ENCODE data around the gene GPR17.

GPR17 gene

GRCh38 chr2:127685410-127686080 is 39.6 kb downstream of the GPR17 start:
- ATAC-seq = no peak
- no peak overlapping the region for H3K27ac Mint-ChIP-seq
- no peaks in the 10 kb centered on the region for H3K9me3 Mint-ChIP-seq
- peaks cover 8% of the 10 kb centered on the region for H3K27me3 Mint-ChIP-seq
- H3K4me1 Mint-ChIP-seq = peaks cover 13% of the 10 kb centered on the region
- H3K4me3 Mint-ChIP-seq = no peak overlapping the region
- no peaks in the 10 kb centered on the region for H3K36me3 Mint-ChIP-seq

DNA sequence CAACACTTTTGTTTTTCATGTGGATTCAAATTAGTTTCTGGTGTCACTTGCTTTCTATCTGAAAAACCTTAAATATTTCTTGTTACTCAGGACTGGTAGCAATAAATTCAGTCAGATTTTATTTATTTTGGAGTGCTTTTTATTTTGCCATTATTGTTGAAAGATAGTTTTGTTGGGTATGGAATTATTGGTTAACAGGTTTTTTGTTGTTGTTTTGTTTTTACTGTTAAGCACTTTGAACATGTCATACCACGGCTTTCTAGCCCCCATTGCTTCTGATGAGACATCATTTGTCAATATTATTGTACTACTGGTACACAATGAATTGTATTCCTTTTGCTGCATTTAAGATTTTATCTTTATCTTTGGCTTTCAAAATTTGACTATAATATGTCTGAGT is 42.5 kb downstream of the GPR17 start:
- Mint-ChIP-seq H3K4me3 (no peak overlapping the region), H3K27me3 (no peaks in the 10 kb centered on the region), H3K27ac (no peak overlapping the region), H3K9me3 (peaks cover 12% of the 10 kb centered on the region), H3K36me3 (peaks cover 17% of the 10 kb centered on the region), H3K4me1 (no peaks in the 10 kb centered on the region)
- no peak for ATAC-seq

GRCh38 chr2:127690696-127691095 is 44.7 kb downstream of the GPR17 start:
- H3K9me3 Mint-ChIP-seq = peaks cover 12% of the 10 kb centered on the region

GRCh38 chr2:127694986-127695385 is 49.0 kb downstream of the GPR17 start:
- Mint-ChIP-seq H3K9me3 (peaks cover 12% of the 10 kb centered on the region), H3K4me3 (no peak overlapping the region), H3K36me3 (peaks cover 27% of the 10 kb centered on the region), H3K27ac (no peak overlapping the region), H3K4me1 (peaks cover 1% of the 10 kb centered on the region), H3K27me3 (no peaks in the 10 kb centered on the region)
- no peak for ATAC-seq

More at GRCh38 chr2:127690696-127691095, 44.7 kb downstream of the GPR17 start:
- no peak overlapping the region for H3K4me3 Mint-ChIP-seq
- H3K36me3 Mint-ChIP-seq = peaks cover 17% of the 10 kb centered on the region
- no peak for ATAC-seq
- no peaks in the 10 kb centered on the region for H3K4me1 Mint-ChIP-seq
- no peak overlapping the region for H3K27ac Mint-ChIP-seq
- no peaks in the 10 kb centered on the region for H3K27me3 Mint-ChIP-seq

GRCh38 chr2:127695491-127696472 is 49.8 kb downstream of the GPR17 start:
- no peak for ATAC-seq
- peaks cover 12% of the 10 kb centered on the region for H3K9me3 Mint-ChIP-seq
- peaks cover 9% of the 10 kb centered on the region for H3K4me1 Mint-ChIP-seq
- no peak overlapping the region for H3K27ac Mint-ChIP-seq
- H3K27me3 Mint-ChIP-seq = no peaks in the 10 kb centered on the region
- H3K4me3 Mint-ChIP-seq = no peak overlapping the region
- peaks cover 25% of the 10 kb centered on the region for H3K36me3 Mint-ChIP-seq

DNA sequence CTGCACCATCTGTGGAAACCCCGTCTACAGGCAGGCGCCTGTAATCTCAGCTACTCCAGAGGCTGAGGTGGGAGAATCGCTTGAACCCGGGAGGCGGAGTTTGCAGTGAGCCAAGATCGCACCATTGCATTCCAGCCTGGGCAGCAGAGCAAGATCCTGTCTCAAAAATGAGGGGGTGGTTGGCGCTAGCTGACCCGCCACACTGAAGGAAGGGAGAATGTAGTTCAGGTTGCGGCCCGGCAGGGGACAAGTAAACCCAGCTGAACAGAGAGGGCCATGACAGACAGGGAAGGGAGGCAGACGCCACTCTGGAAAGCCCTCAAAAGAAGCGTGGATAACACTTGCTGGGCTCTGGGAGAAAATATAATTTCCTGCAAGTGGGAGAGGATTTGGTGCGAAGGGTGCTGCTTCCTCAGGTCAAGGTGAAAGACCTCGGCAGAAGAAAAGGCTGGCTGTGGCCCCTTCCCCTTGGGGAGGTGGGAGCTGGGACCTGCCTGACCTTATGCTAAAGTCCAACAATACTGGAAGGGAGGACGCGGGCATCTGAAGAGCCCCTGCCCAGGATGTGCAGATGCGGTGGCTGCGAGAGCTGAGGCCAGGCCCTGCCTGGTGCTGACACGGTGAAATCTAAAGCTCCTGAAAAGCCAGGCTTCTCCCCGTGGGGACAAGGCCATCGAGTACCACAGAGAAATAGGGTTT is 51.7 kb downstream of the GPR17 start:
- H3K4me1 Mint-ChIP-seq = peaks cover 19% of the 10 kb centered on the region
- H3K27ac Mint-ChIP-seq = peak overlapping the region; percentile 28
- H3K36me3 Mint-ChIP-seq = peaks cover 10% of the 10 kb centered on the region
- no peaks in the 10 kb centered on the region for H3K27me3 Mint-ChIP-seq
- H3K4me3 Mint-ChIP-seq = no peak overlapping the region
- no peak for ATAC-seq
- no peaks in the 10 kb centered on the region for H3K9me3 Mint-ChIP-seq

DNA sequence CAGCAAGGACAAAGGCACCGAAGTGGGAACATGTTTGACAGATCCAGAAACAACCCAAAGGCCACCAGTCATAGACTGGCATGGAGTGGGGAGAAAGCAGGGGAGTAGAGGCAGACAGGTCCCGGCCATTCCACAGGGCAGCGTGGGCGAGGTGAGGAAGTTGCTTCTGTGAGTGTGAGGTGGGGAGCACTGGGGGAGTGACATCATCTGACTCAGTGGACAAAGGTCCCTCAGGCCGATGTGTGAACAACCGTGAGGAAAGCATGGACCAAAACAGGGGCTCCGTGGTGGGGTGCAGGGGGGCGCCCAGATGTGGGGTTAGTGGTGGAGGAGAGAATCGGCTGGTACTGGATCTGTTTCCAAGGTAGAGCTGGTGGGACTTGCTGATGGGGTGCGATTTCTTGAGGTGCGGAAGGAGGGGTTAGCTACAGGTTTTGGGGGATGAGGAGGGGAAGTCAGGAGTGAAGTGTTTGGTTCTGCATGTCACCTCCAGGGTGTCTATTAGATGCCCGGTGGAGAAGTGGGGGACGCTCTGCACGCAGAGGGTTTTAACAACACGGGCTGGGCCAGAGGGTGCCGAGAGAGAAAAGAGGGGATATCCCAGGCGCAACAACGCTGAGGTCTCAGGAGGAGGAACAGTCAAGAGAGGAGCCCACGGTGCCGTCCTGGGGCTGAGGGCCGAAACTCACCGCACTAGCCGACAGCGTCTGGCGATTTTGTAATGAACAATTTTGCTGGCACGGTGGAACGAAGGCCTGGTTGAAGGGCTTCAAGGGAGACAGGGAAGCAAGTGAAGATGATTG is 52.8 kb downstream of the GPR17 start:
- Mint-ChIP-seq H3K27me3 (no peaks in the 10 kb centered on the region), H3K4me1 (peaks cover 22% of the 10 kb centered on the region), H3K27ac (peak overlapping the region; percentile 64), H3K4me3 (no peak overlapping the region), H3K9me3 (no peaks in the 10 kb centered on the region), H3K36me3 (peaks cover 10% of the 10 kb centered on the region)
- ATAC-seq = no peak

GRCh38 chr2:127700527-127701192 is 54.7 kb downstream of the GPR17 start:
- Mint-ChIP-seq H3K27ac (peak overlapping the region; percentile 99), H3K9me3 (no peaks in the 10 kb centered on the region), H3K4me1 (peaks cover 37% of the 10 kb centered on the region), H3K27me3 (no peaks in the 10 kb centered on the region), H3K4me3 (peak overlapping the region; percentile 87), H3K36me3 (peaks cover 20% of the 10 kb centered on the region)
- ATAC-seq = peak; percentile 82

- Mint-ChIP-seq H3K4me3 (peak within 1 kb of the TSS; percentile 87), H3K4me1 (peaks cover 37% of the 10 kb centered on the region)
- ATAC-seq = peak; percentile 89
These were observed 55.3 kb downstream of the GPR17 start, which contains the start of gene SFT2D3 for GRCh38 chr2:127701193-127701650. Gene SFT2D3 (plus strand): TSS chr2:127701497. CDS start chr2:127701529, 32 bp downstream.

DNA sequence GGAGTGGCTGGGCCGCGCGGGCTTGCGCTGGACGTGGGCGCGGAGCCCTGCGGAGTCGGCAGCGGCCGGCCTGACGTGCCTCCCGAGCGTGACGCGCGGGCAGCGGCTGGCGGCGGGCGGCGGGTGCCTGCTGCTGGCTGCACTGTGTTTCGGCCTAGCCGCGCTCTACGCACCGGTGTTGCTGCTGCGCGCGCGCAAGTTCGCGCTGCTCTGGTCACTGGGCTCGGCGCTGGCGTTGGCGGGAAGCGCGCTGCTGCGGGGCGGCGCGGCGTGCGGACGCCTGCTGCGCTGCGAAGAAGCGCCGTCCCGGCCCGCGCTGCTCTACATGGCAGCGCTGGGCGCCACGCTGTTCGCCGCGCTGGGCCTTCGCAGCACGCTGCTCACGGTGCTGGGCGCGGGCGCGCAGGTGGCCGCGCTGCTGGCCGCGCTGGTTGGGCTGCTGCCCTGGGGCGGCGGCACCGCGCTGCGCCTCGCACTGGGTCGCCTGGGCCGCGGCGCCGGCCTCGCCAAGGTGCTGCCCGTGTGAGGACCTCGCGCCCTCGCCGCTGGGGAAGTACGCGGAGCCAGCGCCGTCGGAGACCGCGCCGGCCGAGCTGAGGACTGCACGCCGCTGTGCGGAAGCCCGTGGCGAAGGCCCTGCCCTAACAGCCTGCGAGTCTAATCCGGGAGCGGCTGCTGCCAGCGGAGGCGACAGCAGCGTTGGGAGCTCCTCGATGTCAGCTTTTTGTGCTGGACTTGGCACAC is 55.9 kb downstream of the GPR17 start:
- Mint-ChIP-seq H3K27ac (peak overlapping the region; percentile 99), H3K27me3 (no peaks in the 10 kb centered on the region), H3K4me1 (peaks cover 37% of the 10 kb centered on the region), H3K36me3 (peaks cover 28% of the 10 kb centered on the region), H3K9me3 (no peaks in the 10 kb centered on the region), H3K4me3 (peak overlapping the region; percentile 87)
- ATAC-seq = peak; percentile 78

More at GRCh38 chr2:127701193-127701650, 55.3 kb downstream of the GPR17 start, which contains the start of gene SFT2D3:
- H3K27me3 Mint-ChIP-seq = no peaks in the 10 kb centered on the region
- no peaks in the 10 kb centered on the region for H3K9me3 Mint-ChIP-seq
- peaks cover 22% of the 10 kb centered on the region for H3K36me3 Mint-ChIP-seq
- peak within 1 kb of the TSS; percentile 99 for H3K27ac Mint-ChIP-seq

All from stimulated activated memory B cell treated with anti-CD40 and anti-IgM and Interleukin-4, amounts not matched to agents 10 μg/mL and 1 μg/mL and 100 μg/mL, for 72 hours (primary cell).